A673 (cell line): ENCODE data around the gene LCA5L.

Source experiments
- CTCF ChIP-seq: fragments of 300-800, 200-600 bp; sonication (generic); conservative IDR thresholded peaks from 2 replicates; pipeline ENCODE4 v1.5.1; 2017; ENCODE audit warnings: low read depth, mild to moderate bottlenecking, antibody characterized with exemption, low read length, moderate library complexity, mixed read lengths
- EZH2 ChIP-seq: fragments of 200-600 bp; sonication (generic); IDR thresholded peaks from 2 replicates; pipeline ENCODE4 v1.6.1; 2017; ENCODE audit warnings: borderline replicate concordance, low read depth, mild to moderate bottlenecking, mixed read lengths, antibody characterized with exemption, low read length; ENCODE audit not compliant: poor library complexity, severe bottlenecking

- TF ChIP-seq CTCF, result no peak
- TF ChIP-seq EZH2, result no peak
These were observed 34.2 kb upstream of the LCA5L start for GRCh38 chr21:39479814-39480182.
